ENCODE data around the gene TSHZ2.

TSHZ2 gene

DNA sequence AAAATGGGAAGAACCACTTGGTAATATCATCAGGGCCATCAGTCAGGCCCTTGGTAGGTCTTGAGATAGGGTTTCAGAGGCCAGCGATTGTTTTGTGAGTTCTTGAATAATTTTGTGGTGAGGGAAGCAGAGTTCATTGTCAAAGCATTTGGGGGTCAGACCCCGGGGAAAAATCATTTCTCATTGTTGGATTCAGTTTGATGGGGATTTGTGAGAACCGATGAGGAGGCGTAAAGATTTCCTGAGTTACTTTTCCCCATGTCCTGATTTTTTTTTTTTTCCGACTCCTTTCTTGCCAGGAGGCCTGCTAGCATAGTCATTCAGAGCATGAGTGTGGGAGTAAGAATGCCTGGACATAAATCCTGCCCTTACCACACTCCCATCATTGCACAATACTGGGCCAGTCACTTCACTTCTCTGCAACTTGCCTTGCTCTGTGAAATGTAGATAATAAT, 60.3 kb downstream of the TSHZ2 start:
- Histone ChIP-seq H3K27ac (ENCODE audit: low read depth, low read length) (no peak overlapping the region), H3K9ac (ENCODE audit: low read depth, low read length) (no peak overlapping the region), H3K9me3 (ENCODE audit: insufficient read depth, low read depth, low read length) (no peaks in the 10 kb centered on the region), H3K4me1 (ENCODE audit: insufficient read depth, low read length) (no peaks in the 10 kb centered on the region), H3K27me3 (ENCODE audit: insufficient read depth, low read length) (no peaks in the 10 kb centered on the region), H3K4me3 (ENCODE audit: low read length) (no peak overlapping the region), H3K36me3 (ENCODE audit: insufficient read depth, low read length) (no peaks in the 10 kb centered on the region)
- WGBS = 80% methylated on average over 4 of the region's 5 CpGs

DNA sequence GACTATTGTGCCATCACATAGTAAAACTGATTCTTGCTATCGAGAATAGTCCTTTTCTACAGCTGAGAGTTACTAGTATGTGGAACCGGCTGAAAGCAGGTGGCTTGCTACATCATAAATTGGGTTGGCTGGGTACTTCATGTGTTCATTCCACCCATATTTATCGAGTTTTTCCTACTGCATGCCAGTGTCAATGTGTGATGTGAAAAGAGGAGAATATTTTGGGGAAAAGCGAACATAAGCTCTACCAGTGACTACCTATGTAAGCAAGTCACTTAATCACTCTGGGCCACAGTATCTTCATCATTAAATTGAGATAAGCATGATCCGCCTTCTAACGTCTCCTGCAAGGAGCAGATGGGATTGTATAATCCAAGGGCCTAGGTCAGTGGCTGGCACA, 61.0 kb downstream of the TSHZ2 start:
- H3K4me3 ChIP-seq (ENCODE audit: low read length) = no peak overlapping the region
- 77% methylated on average over 5 of the region's 6 CpGs for WGBS
- no peaks in the 10 kb centered on the region for H3K4me1 ChIP-seq (ENCODE audit: insufficient read depth, low read length)
- no peak overlapping the region for H3K27ac ChIP-seq (ENCODE audit: low read depth, low read length)
- H3K9ac ChIP-seq (ENCODE audit: low read depth, low read length) = no peak overlapping the region
- H3K27me3 ChIP-seq (ENCODE audit: insufficient read depth, low read length) = no peaks in the 10 kb centered on the region
- no peaks in the 10 kb centered on the region for H3K36me3 ChIP-seq (ENCODE audit: insufficient read depth, low read length)
- no peaks in the 10 kb centered on the region for H3K9me3 ChIP-seq (ENCODE audit: insufficient read depth, low read depth, low read length)

DNA sequence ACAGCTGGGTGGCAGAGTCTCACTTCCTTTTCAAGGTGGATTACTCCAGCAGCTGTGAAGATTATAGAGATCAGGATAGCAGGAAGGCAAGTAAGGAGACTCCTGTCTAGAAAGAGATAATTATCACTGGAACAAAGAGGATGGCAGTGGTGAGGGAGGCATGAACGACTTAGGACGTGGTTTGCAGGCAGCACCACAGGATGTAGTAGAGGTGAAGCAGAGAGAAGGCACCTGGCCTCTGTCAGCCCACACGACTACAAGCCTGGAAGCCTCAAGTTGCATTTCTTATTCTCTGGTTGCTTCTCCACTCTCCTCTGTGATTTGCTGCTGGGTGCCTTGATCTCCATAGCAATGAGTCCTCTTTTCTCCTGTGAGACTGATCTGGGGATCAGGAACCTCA, 62.7 kb downstream of the TSHZ2 start:
- Histone ChIP-seq H3K9me3 (ENCODE audit: insufficient read depth, low read depth, low read length) (no peaks in the 10 kb centered on the region), H3K4me1 (ENCODE audit: insufficient read depth, low read length) (no peaks in the 10 kb centered on the region), H3K4me3 (ENCODE audit: low read length) (no peak overlapping the region), H3K36me3 (ENCODE audit: insufficient read depth, low read length) (no peaks in the 10 kb centered on the region), H3K27ac (ENCODE audit: low read depth, low read length) (no peak overlapping the region), H3K27me3 (ENCODE audit: insufficient read depth, low read length) (no peaks in the 10 kb centered on the region), H3K9ac (ENCODE audit: low read depth, low read length) (no peak overlapping the region)
- WGBS = 58% methylated on average over 3 of the region's 3 CpGs

GRCh38 chr20:53036992-53037391, 64.8 kb downstream of the TSHZ2 start:
- WGBS = 91% methylated on average over 8 of the region's 8 CpGs
- Histone ChIP-seq H3K4me3 (ENCODE audit: low read length) (no peak overlapping the region), H3K9me3 (ENCODE audit: insufficient read depth, low read depth, low read length) (no peaks in the 10 kb centered on the region), H3K9ac (ENCODE audit: low read depth, low read length) (no peak overlapping the region), H3K36me3 (ENCODE audit: insufficient read depth, low read length) (no peaks in the 10 kb centered on the region), H3K27ac (ENCODE audit: low read depth, low read length) (no peak overlapping the region), H3K27me3 (ENCODE audit: insufficient read depth, low read length) (no peaks in the 10 kb centered on the region), H3K4me1 (ENCODE audit: insufficient read depth, low read length) (no peaks in the 10 kb centered on the region)

GRCh38 chr20:53037621-53038020, 65.5 kb downstream of the TSHZ2 start:
- Histone ChIP-seq H3K4me1 (ENCODE audit: insufficient read depth, low read length) (no peaks in the 10 kb centered on the region), H3K27ac (ENCODE audit: low read depth, low read length) (no peak overlapping the region), H3K9me3 (ENCODE audit: insufficient read depth, low read depth, low read length) (no peaks in the 10 kb centered on the region), H3K9ac (ENCODE audit: low read depth, low read length) (no peak overlapping the region), H3K27me3 (ENCODE audit: insufficient read depth, low read length) (no peaks in the 10 kb centered on the region), H3K4me3 (ENCODE audit: low read length) (no peak overlapping the region), H3K36me3 (ENCODE audit: insufficient read depth, low read length) (no peaks in the 10 kb centered on the region)
- 95% methylated on average over 10 of the region's 10 CpGs for WGBS

DNA sequence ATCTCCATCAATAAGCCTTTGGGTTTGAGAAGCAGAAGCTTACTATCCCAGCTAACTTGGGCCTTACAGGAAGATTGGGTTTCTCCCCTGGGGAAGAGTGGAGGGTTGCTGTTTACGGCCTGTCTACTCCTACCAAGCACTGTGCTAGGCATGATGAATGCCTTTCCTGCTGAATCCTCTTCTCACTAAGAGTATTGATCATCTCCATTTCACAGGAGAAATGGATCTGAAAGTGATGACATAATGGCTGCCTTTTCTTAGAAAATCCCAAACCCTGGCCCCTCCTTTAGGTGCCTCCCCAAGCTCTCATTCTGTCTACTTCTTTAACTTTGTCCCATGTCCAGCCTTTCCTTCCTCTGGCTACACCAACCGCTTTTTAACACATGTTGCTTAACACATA, 66.1 kb downstream of the TSHZ2 start:
- Histone ChIP-seq H3K9ac (ENCODE audit: low read depth, low read length) (no peak overlapping the region), H3K27me3 (ENCODE audit: insufficient read depth, low read length) (no peaks in the 10 kb centered on the region), H3K36me3 (ENCODE audit: insufficient read depth, low read length) (no peaks in the 10 kb centered on the region), H3K27ac (ENCODE audit: low read depth, low read length) (no peak overlapping the region), H3K9me3 (ENCODE audit: insufficient read depth, low read depth, low read length) (no peaks in the 10 kb centered on the region), H3K4me1 (ENCODE audit: insufficient read depth, low read length) (no peaks in the 10 kb centered on the region), H3K4me3 (ENCODE audit: low read length) (no peak overlapping the region)
- WGBS = 100% methylated on average over 1 of the region's 2 CpGs

DNA sequence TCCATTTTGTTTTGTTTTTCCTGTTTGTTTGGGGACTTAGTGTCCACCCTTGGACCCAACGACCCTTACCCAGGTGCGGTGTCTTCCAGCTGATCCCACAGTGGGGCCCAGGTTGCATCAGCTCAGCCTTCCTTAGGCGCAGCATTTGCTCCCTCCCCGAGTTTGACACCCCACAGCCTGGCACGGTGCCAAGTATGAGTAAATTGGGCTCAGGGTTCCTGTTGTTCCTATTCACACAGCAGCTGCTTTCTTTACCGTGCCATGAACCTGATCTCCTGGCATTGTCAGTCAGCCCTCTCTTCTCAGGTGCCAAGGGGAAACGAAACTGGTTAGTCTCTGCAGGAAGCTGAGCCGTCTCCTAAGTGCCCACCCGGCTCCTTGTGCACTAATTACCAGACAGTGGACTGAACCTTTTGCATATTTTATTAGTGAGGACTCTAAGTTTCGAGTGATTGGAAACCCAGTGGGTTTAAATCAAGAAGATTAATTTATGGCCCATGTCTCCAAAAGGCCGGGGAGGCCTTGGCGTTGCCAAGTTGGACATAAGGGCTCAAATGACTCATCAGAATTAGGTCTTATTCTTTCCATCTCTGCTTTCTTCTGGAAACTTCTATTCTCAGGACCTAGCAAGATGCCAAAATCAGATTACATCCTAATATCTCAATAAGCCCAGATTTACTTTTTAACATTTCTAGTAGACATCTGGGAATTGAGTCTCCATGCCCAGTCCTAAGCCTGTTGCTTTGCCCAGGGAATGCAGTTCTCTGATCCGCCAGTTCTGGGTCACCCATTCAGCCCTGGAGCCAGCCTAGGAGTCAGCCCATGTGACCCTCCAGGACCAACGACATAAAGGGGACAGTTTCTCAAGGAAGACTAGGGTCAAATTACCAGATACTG, 68.8 kb downstream of the TSHZ2 start:
- no peak overlapping the region for H3K4me3 ChIP-seq (ENCODE audit: low read length)
- no peaks in the 10 kb centered on the region for H3K4me1 ChIP-seq (ENCODE audit: insufficient read depth, low read length)
- no peaks in the 10 kb centered on the region for H3K36me3 ChIP-seq (ENCODE audit: insufficient read depth, low read length)
- H3K9ac ChIP-seq (ENCODE audit: low read depth, low read length) = no peak overlapping the region
- 93% methylated on average over 14 of the region's 14 CpGs for WGBS
- H3K27me3 ChIP-seq (ENCODE audit: insufficient read depth, low read length) = no peaks in the 10 kb centered on the region
- H3K9me3 ChIP-seq (ENCODE audit: insufficient read depth, low read depth, low read length) = no peaks in the 10 kb centered on the region
- no peak overlapping the region for H3K27ac ChIP-seq (ENCODE audit: low read depth, low read length)

GRCh38 chr20:53042521-53042920, 70.4 kb downstream of the TSHZ2 start:
- no peaks in the 10 kb centered on the region for H3K36me3 ChIP-seq (ENCODE audit: insufficient read depth, low read length)
- H3K4me1 ChIP-seq (ENCODE audit: insufficient read depth, low read length) = no peaks in the 10 kb centered on the region
- WGBS = 95% methylated on average over 2 of the region's 3 CpGs
- H3K9me3 ChIP-seq (ENCODE audit: insufficient read depth, low read depth, low read length) = no peaks in the 10 kb centered on the region
- H3K4me3 ChIP-seq (ENCODE audit: low read length) = no peak overlapping the region
- no peak overlapping the region for H3K9ac ChIP-seq (ENCODE audit: low read depth, low read length)
- H3K27ac ChIP-seq (ENCODE audit: low read depth, low read length) = no peak overlapping the region
- no peaks in the 10 kb centered on the region for H3K27me3 ChIP-seq (ENCODE audit: insufficient read depth, low read length)

DNA sequence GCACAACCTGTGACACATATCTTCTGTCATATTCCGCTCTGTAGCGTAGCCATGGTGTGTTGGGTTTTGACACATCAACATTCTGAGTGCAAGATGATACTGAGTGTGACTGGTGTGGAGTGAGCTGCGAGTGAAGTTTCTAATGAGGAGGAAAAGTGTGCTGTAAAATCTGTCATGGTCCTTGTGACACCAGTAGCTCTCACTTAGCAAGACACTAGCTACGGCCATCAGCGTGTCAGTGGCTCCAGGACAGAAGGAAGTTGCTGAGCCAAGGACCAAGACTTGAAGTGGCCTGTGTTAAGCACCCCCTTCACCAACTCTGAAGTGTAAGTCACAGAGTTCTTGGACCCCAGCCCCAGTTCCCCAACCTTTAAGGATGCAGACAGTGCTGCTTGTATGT, 72.1 kb downstream of the TSHZ2 start:
- H3K9me3 ChIP-seq (ENCODE audit: insufficient read depth, low read depth, low read length) = no peaks in the 10 kb centered on the region
- H3K36me3 ChIP-seq (ENCODE audit: insufficient read depth, low read length) = no peaks in the 10 kb centered on the region
- no peak overlapping the region for H3K27ac ChIP-seq (ENCODE audit: low read depth, low read length)
- H3K9ac ChIP-seq (ENCODE audit: low read depth, low read length) = no peak overlapping the region
- no peak overlapping the region for H3K4me3 ChIP-seq (ENCODE audit: low read length)
- H3K27me3 ChIP-seq (ENCODE audit: insufficient read depth, low read length) = no peaks in the 10 kb centered on the region
- no peaks in the 10 kb centered on the region for H3K4me1 ChIP-seq (ENCODE audit: insufficient read depth, low read length)
- 93% methylated on average over 5 of the region's 5 CpGs for WGBS

DNA sequence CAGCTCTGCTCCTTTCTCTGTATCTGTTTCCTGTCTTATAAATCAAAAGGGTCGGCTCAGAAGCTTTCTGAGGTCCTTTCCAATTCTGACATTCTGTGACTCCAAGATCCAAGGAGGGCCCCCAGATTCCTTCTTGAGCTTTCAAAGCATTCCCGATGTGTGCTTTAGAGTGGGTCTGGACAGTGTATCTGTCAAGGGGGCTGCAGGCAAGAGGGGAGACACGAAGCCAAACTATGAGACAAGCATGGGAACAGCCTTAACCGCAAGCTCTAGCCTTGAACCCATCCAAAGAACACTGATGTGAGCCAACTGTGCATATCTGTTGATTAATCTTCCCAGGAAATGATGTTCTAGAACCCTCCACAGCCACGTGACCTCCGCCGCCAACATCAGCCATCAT, 73.8 kb downstream of the TSHZ2 start:
- no peak overlapping the region for H3K4me3 ChIP-seq (ENCODE audit: low read length)
- WGBS = 90% methylated on average over 7 of the region's 7 CpGs
- H3K27ac ChIP-seq (ENCODE audit: low read depth, low read length) = no peak overlapping the region

GRCh38 chr20:53047203-53047602, 75.0 kb downstream of the TSHZ2 start:
- no peaks in the 10 kb centered on the region for H3K27me3 ChIP-seq (ENCODE audit: insufficient read depth, low read length)
- no peak overlapping the region for H3K4me3 ChIP-seq (ENCODE audit: low read length)
- no peak overlapping the region for H3K9ac ChIP-seq (ENCODE audit: low read depth, low read length)
- H3K4me1 ChIP-seq (ENCODE audit: insufficient read depth, low read length) = no peaks in the 10 kb centered on the region
- H3K27ac ChIP-seq (ENCODE audit: low read depth, low read length) = no peak overlapping the region
- 97% methylated on average over 2 of the region's 2 CpGs for WGBS
- H3K36me3 ChIP-seq (ENCODE audit: insufficient read depth, low read length) = no peaks in the 10 kb centered on the region
- H3K9me3 ChIP-seq (ENCODE audit: insufficient read depth, low read depth, low read length) = no peaks in the 10 kb centered on the region

More for the DNA sequence above, 73.8 kb downstream of the TSHZ2 start:
- H3K27me3 ChIP-seq (ENCODE audit: insufficient read depth, low read length) = no peaks in the 10 kb centered on the region
- H3K9me3 ChIP-seq (ENCODE audit: insufficient read depth, low read depth, low read length) = no peaks in the 10 kb centered on the region
- no peak overlapping the region for H3K9ac ChIP-seq (ENCODE audit: low read depth, low read length)
- no peaks in the 10 kb centered on the region for H3K36me3 ChIP-seq (ENCODE audit: insufficient read depth, low read length)
- no peaks in the 10 kb centered on the region for H3K4me1 ChIP-seq (ENCODE audit: insufficient read depth, low read length)
